Nephron (organoid): ENCODE measurements around the gene EPHB2.

ENCODE experiments used
- H3K27ac Mint-ChIP-seq, 3 experiments: 2 replicates each; pipeline ENCODE4 v1.8.0; 2020; ENCODE audit warnings: mixed read lengths in 3 of 3, mild to moderate bottlenecking in 2 of 3, moderate library complexity in 1 of 3
- H3K27me3 Mint-ChIP-seq: 2 replicates; pipeline ENCODE4 v1.8.0; 2021; ENCODE audit warnings: low read depth, mild to moderate bottlenecking, moderate library complexity, mixed read lengths
- H3K36me3 Mint-ChIP-seq: 2 replicates; pipeline ENCODE4 v1.8.0; 2020; ENCODE audit warnings: low read depth, mixed read lengths
- H3K4me1 Mint-ChIP-seq: 2 replicates; pipeline ENCODE4 v1.8.0; 2020; ENCODE audit warnings: mixed read lengths
- H3K4me3 Mint-ChIP-seq, 3 experiments: 2 replicates each; pipeline ENCODE4 v1.8.0; 2020; ENCODE audit warnings: mild to moderate bottlenecking in 3 of 3, mixed read lengths in 3 of 3, moderate library complexity in 2 of 3
- H3K9me3 Mint-ChIP-seq: 2 replicates; pipeline ENCODE4 v1.8.0; 2020; ENCODE audit warnings: mixed read lengths
- CTCF ChIP-seq, 3 experiments: fragments of 200-600 bp; sonication (generic); IDR thresholded peaks; one replicate each; pipeline ENCODE4 v1.5.0; 2021; ENCODE audit warnings: antibody characterized with exemption in 3 of 3; ENCODE audit not compliant: unreplicated experiment in 3 of 3

The EPHB2 gene

GRCh38 chr1:22801347-22801746 is 90.7 kb downstream of the EPHB2 start:
- H3K9me3 Mint-ChIP-seq = no peaks in the 10 kb centered on the region
- H3K36me3 Mint-ChIP-seq = no peaks in the 10 kb centered on the region
- H3K4me3 Mint-ChIP-seq = no peak overlapping the region
- peaks cover 43% of the 10 kb centered on the region for H3K4me1 Mint-ChIP-seq
- peak overlapping the region in 1 of 3 experiments; percentile 51 for H3K27ac Mint-ChIP-seq
- peaks cover 13% of the 10 kb centered on the region for H3K27me3 Mint-ChIP-seq
- TF ChIP-seq CTCF (IDR thresholded peaks at IDR 0.05; ENCODE audit: unreplicated experiment in 3 of 3) = no peak

GRCh38 chr1:22801761-22802160 is 91.1 kb downstream of the EPHB2 start:
- peaks cover 39% of the 10 kb centered on the region for H3K4me1 Mint-ChIP-seq
- H3K9me3 Mint-ChIP-seq = no peaks in the 10 kb centered on the region
- no peak overlapping the region for H3K4me3 Mint-ChIP-seq
- H3K27ac Mint-ChIP-seq = peak overlapping the region in 2 of 3 experiments; percentile 51 to 67
- peaks cover 8% of the 10 kb centered on the region for H3K27me3 Mint-ChIP-seq
- TF ChIP-seq CTCF (IDR thresholded peaks at IDR 0.05; ENCODE audit: unreplicated experiment in 3 of 3) = no peak
- H3K36me3 Mint-ChIP-seq = no peaks in the 10 kb centered on the region

- peak overlapping the region in 1 of 3 experiments; percentile 61 for H3K27ac Mint-ChIP-seq
- peaks cover 10% of the 10 kb centered on the region for H3K27me3 Mint-ChIP-seq
- H3K36me3 Mint-ChIP-seq = no peaks in the 10 kb centered on the region
- H3K4me1 Mint-ChIP-seq = peaks cover 33% of the 10 kb centered on the region
- H3K4me3 Mint-ChIP-seq = no peak overlapping the region
- no peak for TF ChIP-seq CTCF (IDR thresholded peaks at IDR 0.05; ENCODE audit: unreplicated experiment in 3 of 3)
- no peaks in the 10 kb centered on the region for H3K9me3 Mint-ChIP-seq
Measured at GRCh38 chr1:22803833-22804232, 93.2 kb downstream of the EPHB2 start.

DNA sequence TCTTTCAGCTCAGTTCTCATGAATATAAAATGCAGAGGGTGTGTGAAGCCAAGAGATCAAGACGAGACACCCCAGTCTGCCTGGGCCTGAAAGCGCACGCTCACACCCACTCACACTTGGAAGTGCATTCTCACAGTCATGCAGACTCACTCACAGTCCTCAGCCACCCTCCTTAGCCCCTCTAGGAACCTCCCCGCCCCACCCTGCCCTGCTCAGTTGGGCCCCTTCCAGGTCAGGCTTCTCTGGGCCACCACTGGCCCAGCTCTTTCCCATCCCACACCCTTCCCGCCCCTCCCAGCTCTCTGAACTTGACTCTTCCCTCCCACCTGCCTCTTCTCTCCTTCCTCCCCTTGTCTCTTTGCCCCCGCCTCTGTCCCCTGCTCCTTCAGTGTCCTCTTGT is 93.8 kb downstream of the EPHB2 start:
- no peak for TF ChIP-seq CTCF (IDR thresholded peaks at IDR 0.05; ENCODE audit: unreplicated experiment in 3 of 3)
- Mint-ChIP-seq H3K4me3 (no peak overlapping the region), H3K27me3 (peaks cover 4% of the 10 kb centered on the region), H3K9me3 (no peaks in the 10 kb centered on the region), H3K36me3 (no peaks in the 10 kb centered on the region), H3K27ac (peak overlapping the region; percentile 43 to 61 (median 53)), H3K4me1 (peaks cover 38% of the 10 kb centered on the region)

DNA sequence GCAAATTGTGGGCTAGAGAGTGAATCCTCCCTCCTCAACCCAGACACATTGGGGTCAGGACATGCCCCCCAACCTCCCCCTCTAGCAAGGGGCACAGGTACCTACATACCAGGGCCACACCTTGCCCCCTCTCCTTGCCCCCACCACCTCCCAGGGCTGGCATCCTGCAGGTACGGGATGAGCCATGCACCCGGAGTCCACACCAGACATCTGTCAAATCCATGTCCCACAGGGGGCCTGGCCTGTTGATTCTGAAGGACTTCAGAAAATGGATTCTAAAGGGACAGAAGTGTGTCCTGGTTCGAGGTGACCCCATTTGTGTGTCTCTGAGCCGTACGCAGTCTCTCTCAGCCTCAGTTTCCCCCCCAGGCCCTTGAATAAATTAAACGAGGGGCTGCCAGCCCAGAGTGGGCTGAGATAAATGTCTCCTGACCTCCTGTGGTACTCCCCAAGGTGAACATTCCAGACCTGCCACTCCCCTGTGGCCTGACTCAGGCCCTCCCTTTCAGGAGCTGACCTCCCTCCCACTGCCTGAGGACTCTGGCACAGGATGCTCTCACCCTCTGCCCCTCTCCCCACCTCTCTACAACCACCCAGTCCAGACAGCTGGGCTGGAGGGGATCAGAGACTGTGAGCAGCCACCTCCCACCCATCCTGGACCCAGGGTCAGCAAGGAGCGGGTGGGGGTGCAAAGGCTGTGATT is 94.5 kb downstream of the EPHB2 start:
- H3K27me3 Mint-ChIP-seq = peaks cover 4% of the 10 kb centered on the region

More for the DNA sequence above, 94.5 kb downstream of the EPHB2 start:
- no peak overlapping the region for H3K27ac Mint-ChIP-seq
- H3K36me3 Mint-ChIP-seq = no peaks in the 10 kb centered on the region
- no peaks in the 10 kb centered on the region for H3K9me3 Mint-ChIP-seq
- H3K4me1 Mint-ChIP-seq = peaks cover 43% of the 10 kb centered on the region
- no peak for TF ChIP-seq CTCF (IDR thresholded peaks at IDR 0.05; ENCODE audit: unreplicated experiment in 3 of 3)
- no peak overlapping the region for H3K4me3 Mint-ChIP-seq
